ENCODE measurements around the gene CAPZB.

Gene CAPZB

GRCh38 chr1:19430121-19431068 is 54.9 kb downstream of the CAPZB start:
- TF ChIP-seq CTCF (IDR thresholded peaks at IDR 0.05; ENCODE audit: low read length, missing control alignments), result no peak
- DNase-seq (ENCODE audit: low read depth), result peak; percentile 79
- no peak overlapping the region for H3K4me3 ChIP-seq (replicated peaks; ENCODE audit: low read depth, low read length)

- TF ChIP-seq CTCF (IDR thresholded peaks at IDR 0.05; ENCODE audit: low read length, missing control alignments), result no peak
- no peak overlapping the region for H3K4me3 ChIP-seq (replicated peaks; ENCODE audit: low read depth, low read length)
- no peak for DNase-seq (ENCODE audit: low read depth)
Measured at GRCh38 chr1:19429611-19430010, 55.7 kb downstream of the CAPZB start.

GRCh38 chr1:19427087-19427781 is 58.1 kb downstream of the CAPZB start:
- TF ChIP-seq CTCF (IDR thresholded peaks at IDR 0.05; ENCODE audit: low read length, missing control alignments), result no peak
- no peak for DNase-seq (ENCODE audit: low read depth)
- H3K4me3 ChIP-seq (replicated peaks; ENCODE audit: low read depth, low read length), result no peak overlapping the region

GRCh38 chr1:19426294-19427086 is 58.8 kb downstream of the CAPZB start:
- DNase-seq (ENCODE audit: low read depth), result no peak
- TF ChIP-seq CTCF (IDR thresholded peaks at IDR 0.05; ENCODE audit: low read length, missing control alignments), result no peak
- no peak overlapping the region for H3K4me3 ChIP-seq (replicated peaks; ENCODE audit: low read depth, low read length)

- TF ChIP-seq CTCF (IDR thresholded peaks at IDR 0.05; ENCODE audit: low read length, missing control alignments), result no peak
Measured at GRCh38 chr1:19425646-19426239, 59.6 kb downstream of the CAPZB start.

More at GRCh38 chr1:19425646-19426239, 59.6 kb downstream of the CAPZB start:
- H3K4me3 ChIP-seq (replicated peaks; ENCODE audit: low read depth, low read length), result no peak overlapping the region
- DNase-seq (ENCODE audit: low read depth), result no peak

All from fibroblast of pulmonary artery (primary cell).